Esophagus muscularis mucosa (tissue), 4 donors: ENCODE measurements around the gene DDX27. TPM values are rescaled to one million over a fixed set of nuclear protein-coding genes. Genes with fewer than 3 reads are reported as not detected.
"Not testable (repeated sequence)": the region's sequence is repeated elsewhere in the genome, so short reads cannot be mapped to it uniquely, and the experiment has no call there.

Source experiments
- DNase-seq: peaks from one replicate; pipeline ENCODE4 v3.0.0-alpha.2; 2017; ENCODE audit errors: extremely low spot score
- H3K27ac ChIP-seq, 4 donors: fragments of 200-600 bp; sonication (generic); replicated peaks in 1 of 4; 1 replicate in 3 of 4; 2 replicates in 1 of 4; pipeline ENCODE4 v1.5.1; 2016 to 2019; ENCODE audit warnings: mild to moderate bottlenecking in 1 of 4
- H3K27me3 ChIP-seq, 4 donors: fragments of 200-600 bp; sonication (generic); one replicate each; pipeline versions ENCODE4 v1.5.1 to v1.6.0; 2016 to 2019
- H3K36me3 ChIP-seq, 4 donors: fragments of 200-600 bp; sonication (generic); one replicate each; pipeline ENCODE4 v1.5.1; 2016 to 2019
- H3K4me1 ChIP-seq, 4 donors: fragments of 200-600 bp; sonication (generic); one replicate each; pipeline ENCODE4 v1.5.1; 2016 to 2019
- H3K4me3 ChIP-seq, 4 donors: fragments of 200-600 bp; sonication (generic); 1 replicate in 2 of 4; 2 replicates in 2 of 4; pipeline ENCODE4 v1.5.1; 2016 to 2019; ENCODE audit warnings: mild to moderate bottlenecking in 4 of 4, moderate library complexity in 1 of 4
- H3K9me3 ChIP-seq, 4 donors: fragments of 200-600 bp; sonication (generic); 1 replicate in 3 of 4; 2 replicates in 1 of 4; pipeline ENCODE4 v1.5.1; 2016 to 2019
- CTCF ChIP-seq, 3 experiments: fragments of 200-600 bp in 2 of 3; fragments of 450-650 bp in 1 of 3; sonication (generic) in 2 of 3; IDR thresholded peaks; one replicate each; pipeline ENCODE4 v1.5.1; 2017 to 2019; ENCODE audit warnings: antibody characterized with exemption in 3 of 3, mild to moderate bottlenecking in 2 of 3, moderate library complexity in 1 of 3
- EP300 ChIP-seq: sonication (generic); formaldehyde crosslinking; IDR thresholded peaks from one replicate; pipeline ENCODE4 v1.6.1; 2017; ENCODE audit warnings: antibody characterized with exemption
- POLR2A ChIP-seq: fragments of 450-650 bp; IDR thresholded peaks from one replicate; pipeline ENCODE4 v1.6.1; 2017; ENCODE audit warnings: antibody characterized with exemption, moderate library complexity, mild to moderate bottlenecking, low read depth
- POLR2AphosphoS5 ChIP-seq, 2 donors: sonication (generic); formaldehyde crosslinking; IDR thresholded peaks; one replicate each; pipeline ENCODE4 v1.6.1; 2017; ENCODE audit warnings: antibody characterized with exemption in 2 of 2
- WGBS: methylation state at CpG from one replicate; pipeline ENCODE4 v1.1.5; 2018; 5-methylcytosine and 5-hydroxymethylcytosine counted together
- intact Hi-C: fragments of 100-400 bp; cut with DNase I; formaldehyde crosslinking; loops from one replicate; pipeline ENCODE4 v1.15.1; 2023
- total RNA-seq, 4 donors: library from RNA; depleted of rRNA; stranded (reverse); fragments of >200 nt; gene quantifications; one replicate each; pipeline versions ENCODE4 v1.1.0 to v1.2.1, GENCODE V29; 2016

The DDX27 gene
- total RNA-seq, 4 donors from 2014 or later, result 25.7 to 35.0 (median 30.2) TPM

GRCh38 chr20:49215232-49215631, 4.0 kb upstream of the DDX27 start:
- no peaks in the 10 kb centered on the region for H3K36me3 ChIP-seq
- H3K4me3 ChIP-seq, result no peak overlapping the region
- no peak for TF ChIP-seq POLR2AphosphoS5 (IDR thresholded peaks at IDR 0.05)
- TF ChIP-seq EP300, result no peak
- TF ChIP-seq CTCF (IDR thresholded peaks at IDR 0.05), result no peak
- TF ChIP-seq POLR2A, result no peak
- intact Hi-C loops, result no loop called here
- H3K4me1 ChIP-seq, result peaks cover 8 to 21% (median 17%) of the 10 kb centered on the region in 4 donors
- 89% methylated on average over 3 of the region's 3 CpGs for WGBS
- no peaks in the 10 kb centered on the region for H3K27me3 ChIP-seq
- H3K9me3 ChIP-seq, result peaks cover 3 to 7% (median 5%) of the 10 kb centered on the region in 4 donors
- H3K27ac ChIP-seq, result no peak overlapping the region
- DNase-seq, result no peak

- TF ChIP-seq CTCF (IDR thresholded peaks at IDR 0.05) (peak; percentile 88 to 92 (median 92)), EP300 (no peak), POLR2AphosphoS5 (IDR thresholded peaks at IDR 0.05) (peak in 1 of 2 donors; percentile 77)
- H3K27ac ChIP-seq, result peak overlapping the region; percentile 1 to 44 (median 30)
- intact Hi-C loops, result loop anchor here (1.0 kb wide), 1 partner anchor 84 kb away; no protein-coding TSS in a partner anchor
Measured at GRCh38 chr20:49216991-49217578, 2.1 kb upstream of the DDX27 start.

GRCh38 chr20:49218739-49219090, 501 bp upstream of the DDX27 start:
- WGBS, result 58% methylated on average over 13 of the region's 13 CpGs
- peaks cover 13 to 33% (median 26%) of the 10 kb centered on the region in 4 donors for H3K4me1 ChIP-seq
- not testable (repeated sequence) for H3K27me3 ChIP-seq, DNase-seq, H3K9me3 ChIP-seq
- intact Hi-C loops, result loop anchor here (2.0 kb wide), 1 partner anchor 30 kb away; the partner anchor contains the start of gene STAU1
- H3K27ac ChIP-seq, result peak overlapping the region; percentile 65 to 91 (median 88)
- peaks cover 21 to 29% (median 25%) of the 10 kb centered on the region in 4 donors for H3K36me3 ChIP-seq
- peak overlapping the region; percentile 67 to 79 (median 72) for H3K4me3 ChIP-seq

More at GRCh38 chr20:49216991-49217578, 2.1 kb upstream of the DDX27 start:
- WGBS, result 10% methylated on average over 11 of the region's 11 CpGs
- Histone ChIP-seq H3K9me3 (no peaks in the 10 kb centered on the region), H3K4me3 (peak overlapping the region in 1 of 4 donors; percentile 17), H3K27me3 (no peaks in the 10 kb centered on the region), H3K36me3 (peaks cover 5 to 12% (median 9%) of the 10 kb centered on the region in 4 donors), H3K4me1 (peaks cover 13 to 33% (median 26%) of the 10 kb centered on the region in 4 donors)
- DNase-seq, result peak; percentile 99

- Histone ChIP-seq H3K27me3 (no peaks in the 10 kb centered on the region), H3K36me3 (peaks cover 36 to 43% (median 40%) of the 10 kb centered on the region in 4 donors), H3K9me3 (no peaks in the 10 kb centered on the region), H3K4me3 (peak overlapping the region; percentile 67 to 79 (median 72)), H3K4me1 (peaks cover 13 to 33% (median 26%) of the 10 kb centered on the region in 4 donors), H3K27ac (peak overlapping the region; percentile 84 to 91 (median 88))
- TF ChIP-seq POLR2AphosphoS5 (IDR thresholded peaks at IDR 0.05), result no peak
- TF ChIP-seq CTCF (IDR thresholded peaks at IDR 0.05), result no peak
- no peak for TF ChIP-seq EP300
- TF ChIP-seq POLR2A, result no peak
- WGBS, result 65% methylated on average over 23 of the region's 28 CpGs
- DNase-seq, result no peak
- intact Hi-C loops, result loop anchor here (2.0 kb wide), 1 partner anchor 31 kb away; the partner anchor contains the start of gene STAU1
Measured at GRCh38 chr20:49219924-49220831, 962 bp downstream of the DDX27 start.

- Histone ChIP-seq H3K36me3 (peaks cover 79 to 100% (median 95%) of the 10 kb centered on the region in 4 donors), H3K4me1 (peaks cover 0 to 6% (median 3%) of the 10 kb centered on the region in 4 donors), H3K27ac (no peak overlapping the region), H3K4me3 (no peak overlapping the region), H3K27me3 (no peaks in the 10 kb centered on the region), H3K9me3 (no peaks in the 10 kb centered on the region)
- intact Hi-C loops, result no loop called here
- DNase-seq, result no peak
- no peak for TF ChIP-seq POLR2AphosphoS5 (IDR thresholded peaks at IDR 0.05)
- no peak for TF ChIP-seq POLR2A
- TF ChIP-seq CTCF (IDR thresholded peaks at IDR 0.05), result no peak
- TF ChIP-seq EP300, result no peak
- 93% methylated on average over 7 of the region's 7 CpGs for WGBS
Measured at GRCh38 chr20:49225896-49226295, 6.7 kb downstream of the DDX27 start.
